HCT116 (cell line): Measurements from ENCODE around the gene DTD2. TPM values are rescaled to one million over a fixed set of nuclear protein-coding genes. Genes with fewer than 3 reads are reported as not detected.

Source experiments
- ATAC-seq: fragments of 200-7000 bp; cut with Tn5 transposase; 2 replicates; pipeline ENCODE4 v1.9.1; 2020; ENCODE audit warnings: mild to moderate bottlenecking, moderate library complexity
- BruUV-seq: library from RNA; stranded (reverse); fragments of 400-500 nt; replicated peaks from 2 replicates; lab custom pipeline; 2021; lab: Mats Ljungman, UMichigan
- CTCF ChIA-PET: fragments of 300-600 bp; sonication (Branson Sonifier 250); formaldehyde crosslinking; loops from one replicate; lab custom pipeline; 2021; ENCODE audit warnings: antibody characterized with exemption; lab: Charles Lee
- POLR2A ChIA-PET: fragments of 300-600, 350-600 bp; sonication (Branson Sonifier 250); formaldehyde crosslinking; loops from one replicate; lab custom pipeline; 2021; ENCODE audit warnings: antibody characterized with exemption; lab: Charles Lee
- RAD21 ChIA-PET, 2 experiments: fragments of 300-600 bp; sonication (Branson Sonifier 250); formaldehyde crosslinking; loops; one replicate each; lab custom pipeline; 2023; ENCODE audit warnings: low total read pairs in 2 of 2; ENCODE audit not compliant: uncharacterized antibody in 2 of 2, unreplicated experiment in 2 of 2, low non-redundant PET in 1 of 2; lab: Charles Lee
- DNase-seq: peaks from one replicate; pipeline ENCODE4 v3.0.0-alpha.2; 2010; ENCODE audit warnings: low read depth, low spot score
- H2AFZ ChIP-seq: fragments of 200-600 bp; shearing (Covaris generic), sonication (generic); 2 replicates; pipeline ENCODE4 v1.6.1; 2017; ENCODE audit warnings: low read depth, mixed run types, mixed read lengths, antibody characterized with exemption, low read length; ENCODE audit not compliant: poor library complexity, severe bottlenecking
- H3K27ac ChIP-seq: 2 replicates; pipeline ENCODE4 v1.5.1; 2012; ENCODE audit warnings: low read depth, low read length
- H3K27me3 ChIP-seq: fragments of 200-600 bp; sonication (generic); 2 replicates; pipeline ENCODE4 v1.6.1; 2016; ENCODE audit warnings: mixed run types, low read length, mixed read lengths; ENCODE audit not compliant: insufficient read depth
- H3K36me3 ChIP-seq, 2 experiments: fragments of 200-500 bp in 1 of 2; fragments of 200-600 bp in 1 of 2; sonication (Bioruptor generic) in 1 of 2; sonication (generic) in 1 of 2; 2 replicates each; pipeline versions ENCODE4 v1.5.1 to v1.6.1; 2014 to 2016; ENCODE audit warnings: low read length in 2 of 2, inconsistent platforms in 1 of 2, mixed read lengths in 1 of 2, mixed run types in 1 of 2; ENCODE audit not compliant: insufficient read depth in 2 of 2, control insufficient read depth in 1 of 2
- H3K4me1 ChIP-seq, 2 experiments: fragments of 200-600 bp in 1 of 2; sonication (generic) in 1 of 2; 2 replicates each; pipeline versions ENCODE4 v1.5.1 to v1.6.1; 2012 to 2017; ENCODE audit warnings: low read length in 2 of 2, inconsistent platforms in 1 of 2, mild to moderate bottlenecking in 1 of 2, mixed read lengths in 1 of 2, mixed run types in 1 of 2, moderate library complexity in 1 of 2; ENCODE audit not compliant: insufficient read depth in 2 of 2, control insufficient read depth in 1 of 2
- H3K4me2 ChIP-seq: fragments of 200-600 bp; sonication (generic); 2 replicates; pipeline ENCODE4 v1.6.1; 2017; ENCODE audit warnings: mixed run types, low read length, mixed read lengths
- H3K4me3 ChIP-seq, 2 experiments: fragments of 200-600 bp in 1 of 2; sonication (generic) in 1 of 2; replicated peaks in 1 of 2; 2 replicates each; pipeline ENCODE4 v1.5.1; 2011 to 2016; ENCODE audit warnings: low read length in 2 of 2, control low read depth in 1 of 2, low read depth in 1 of 2, mild to moderate bottlenecking in 1 of 2, mixed read lengths in 1 of 2, mixed run types in 1 of 2
- H3K79me2 ChIP-seq: fragments of 200-600 bp; sonication (generic); 2 replicates; pipeline ENCODE4 v1.6.1; 2017; ENCODE audit warnings: mild to moderate bottlenecking, mixed run types, low read length, moderate library complexity, mixed read lengths; ENCODE audit not compliant: insufficient read depth
- H3K9ac ChIP-seq: fragments of 200-600 bp; sonication (generic); 2 replicates; pipeline ENCODE4 v1.6.1; 2016; ENCODE audit warnings: low read length, mixed read lengths
- H3K9me2 ChIP-seq: fragments of 200-600 bp; sonication (generic), shearing (Covaris generic); 2 replicates; pipeline ENCODE4 v1.6.1; 2017; ENCODE audit warnings: mixed run types, mild to moderate bottlenecking, moderate library complexity; ENCODE audit not compliant: insufficient read depth
- H3K9me3 ChIP-seq, 2 experiments: fragments of 200-500 bp in 1 of 2; fragments of 200-600 bp in 1 of 2; sonication (Bioruptor generic) in 1 of 2; sonication (generic) in 1 of 2; 2 replicates each; pipeline ENCODE4 v1.6.1; 2014 to 2017; ENCODE audit warnings: low read length in 2 of 2, mixed read lengths in 2 of 2, inconsistent platforms in 1 of 2, low read depth in 1 of 2, mild to moderate bottlenecking in 1 of 2, mixed run types in 1 of 2, moderate library complexity in 1 of 2; ENCODE audit not compliant: control insufficient read depth in 1 of 2, insufficient read depth in 1 of 2
- H4K20me1 ChIP-seq: fragments of 200-600 bp; sonication (generic), shearing (Covaris generic); 2 replicates; pipeline ENCODE4 v1.6.1; 2017; ENCODE audit warnings: mixed run types, mild to moderate bottlenecking, moderate library complexity; ENCODE audit not compliant: insufficient read depth
- CBX3 ChIP-seq: IDR thresholded peaks from 2 replicates; pipeline ENCODE4 v1.6.1; 2012; ENCODE audit warnings: low read depth
- CEBPB ChIP-seq: IDR thresholded peaks from 2 replicates; pipeline ENCODE4 v1.6.1; 2012; ENCODE audit warnings: low read depth
- EGR1 ChIP-seq: IDR thresholded peaks from 2 replicates; pipeline ENCODE4 v1.6.1; 2012; ENCODE audit warnings: low read depth
- ELF1 ChIP-seq: IDR thresholded peaks from 2 replicates; pipeline ENCODE4 v1.6.1; 2012; ENCODE audit warnings: low read depth, borderline replicate concordance
- EZH2 ChIP-seq: fragments of 200-600 bp; sonication (generic); IDR thresholded peaks from 2 replicates; pipeline ENCODE4 v1.6.1; 2017; ENCODE audit warnings: antibody characterized with exemption, mixed run types
- EZH2phosphoT487 ChIP-seq: fragments of 200-600 bp; IDR thresholded peaks from 2 replicates; pipeline ENCODE4 v1.6.1; 2018; ENCODE audit warnings: antibody characterized with exemption, borderline replicate concordance
- FOSL1 ChIP-seq: IDR thresholded peaks from 2 replicates; pipeline ENCODE4 v1.6.1; 2012; ENCODE audit warnings: low read depth
- JUND ChIP-seq: IDR thresholded peaks from 2 replicates; pipeline ENCODE4 v1.6.1; 2012
- POLR2A ChIP-seq: IDR thresholded peaks from 2 replicates; pipeline ENCODE4 v1.7.0; 2011; ENCODE audit warnings: borderline replicate concordance; ENCODE audit not compliant: insufficient read depth, insufficient read length; ENCODE audit errors: extremely low read depth
- RAD21 ChIP-seq: IDR thresholded peaks from 2 replicates; pipeline ENCODE4 v1.6.1; 2012; ENCODE audit warnings: low read depth, mild to moderate bottlenecking
- REST ChIP-seq: IDR thresholded peaks from 2 replicates; pipeline ENCODE4 v1.6.1; 2012; ENCODE audit warnings: low read depth
- SIN3A ChIP-seq: IDR thresholded peaks from 2 replicates; pipeline ENCODE4 v1.6.1; 2012; ENCODE audit warnings: low read depth
- SRF ChIP-seq: IDR thresholded peaks from 2 replicates; pipeline ENCODE4 v1.6.1; 2012; ENCODE audit warnings: low read depth
- TCF7L2 ChIP-seq: IDR thresholded peaks from 2 replicates; pipeline ENCODE4 v1.7.0; 2011; ENCODE audit warnings: borderline replicate concordance, inconsistent platforms; ENCODE audit not compliant: insufficient read depth, insufficient read length; ENCODE audit errors: extremely low read depth
- YY1 ChIP-seq: IDR thresholded peaks from 2 replicates; pipeline ENCODE4 v1.6.1; 2011; ENCODE audit warnings: low read length, low read depth, moderate library complexity, mild to moderate bottlenecking; ENCODE audit not compliant: insufficient replicate concordance; ENCODE audit errors: extremely low read depth
- ZBTB33 ChIP-seq: IDR thresholded peaks from 2 replicates; pipeline ENCODE4 v1.6.1; 2011; ENCODE audit warnings: mild to moderate bottlenecking, low read length, moderate library complexity; ENCODE audit not compliant: insufficient replicate concordance; ENCODE audit errors: extremely low read depth
- ZFX ChIP-seq: fragments of 450-650 bp; IDR thresholded peaks from 2 replicates; pipeline ENCODE4 v1.6.1; 2017
- ZNF274 ChIP-seq: fragments of 200-500 bp; sonication (Bioruptor generic); IDR thresholded peaks from 2 replicates; pipeline ENCODE4 v1.6.1; 2014; ENCODE audit warnings: mild to moderate bottlenecking, low read depth, low read length, inconsistent platforms
- intact Hi-C: fragments of 100-400 bp; cut with micrococcal nuclease; formaldehyde crosslinking; loops from 2 replicates; pipeline ENCODE4 v1.10.0; 2022
- total RNA-seq: library from RNA; stranded (reverse); gene quantifications from one replicate; pipeline ENCODE4 v1.2.1, GENCODE V29; 2021; ENCODE audit not compliant: unreplicated experiment

DTD2 gene
- total RNA-seq, 1 experiment from 2014 or later: 24.6 TPM

- TF ChIP-seq JUND (no peak), REST (no peak), CBX3 (no peak), EZH2phosphoT487 (no peak), CEBPB (no peak), RAD21 (no peak), ZNF274 (no peak), ELF1 (no peak), YY1 (no peak), ZFX (no peak), SRF (no peak), EZH2 (no peak), EGR1 (no peak), SIN3A (no peak), FOSL1 (no peak), TCF7L2 (no peak), ZBTB33 (no peak), POLR2A (no peak)
- ChIA-PET RAD21 (no interaction called here), CTCF (no interaction called here), POLR2A (no interaction called here)
- Histone ChIP-seq H3K79me2 (no peaks in the 10 kb centered on the region), H3K9me2 (no peaks in the 10 kb centered on the region), H3K4me2 (no peak overlapping the region), H3K36me3 (no peaks in the 10 kb centered on the region), H3K4me3 (no peak overlapping the region), H3K27me3 (no peaks in the 10 kb centered on the region), H3K9me3 (no peaks in the 10 kb centered on the region), H3K27ac (no peak overlapping the region), H4K20me1 (no peaks in the 10 kb centered on the region), H2AFZ (no peak overlapping the region), H3K9ac (no peak overlapping the region), H3K4me1 (no peaks in the 10 kb centered on the region)
- no peak for DNase-seq
- no TSS peak for BruUV-seq
- no peak for ATAC-seq
- intact Hi-C loops: no loop called here
Measured at GRCh38 chr14:31501870-31502269, 44.6 kb upstream of the DTD2 start.
